GM12878 (cell line): Measurements from ENCODE around the gene PIGS.

Experiments
- CTCF ChIP-seq, 3 experiments: IDR thresholded peaks in 2 of 3; conservative IDR thresholded peaks in 1 of 3; 2 replicates each; pipeline ENCODE4 v1.5.1; 2011; ENCODE audit warnings: low read depth in 3 of 3, low read length in 3 of 3, mild to moderate bottlenecking in 3 of 3, control low read depth in 2 of 3, moderate library complexity in 2 of 3, inconsistent platforms in 1 of 3, mixed read lengths in 1 of 3; ENCODE audit not compliant: control insufficient read depth in 2 of 3, insufficient read depth in 1 of 3; ENCODE audit errors: extremely low read depth in 1 of 3
- NFIC ChIP-seq: IDR thresholded peaks from 2 replicates; pipeline ENCODE4 v1.6.1; 2012; ENCODE audit warnings: low read depth, mild to moderate bottlenecking, inconsistent platforms, low read length, moderate library complexity
- YY1 ChIP-seq: IDR thresholded peaks from 2 replicates; pipeline ENCODE4 v1.6.1; 2011; ENCODE audit warnings: low read depth, mild to moderate bottlenecking, low read length

- TF ChIP-seq YY1 (no peak), NFIC (no peak), CTCF (IDR thresholded peaks at IDR 0.05 in 2 of 3, conservative IDR thresholded peaks at IDR 0.05 in 1 of 3; ENCODE audit: control insufficient read depth in 2 of 3, extremely low read depth in 1 of 3, insufficient read depth in 1 of 3, low read depth in 3 of 3, low read length in 3 of 3) (no peak)
Measured at GRCh38 chr17:28524476-28525424, 46.6 kb downstream of the PIGS start.
